ENCODE results near the gene RBP2.

Gene RBP2

DNA sequence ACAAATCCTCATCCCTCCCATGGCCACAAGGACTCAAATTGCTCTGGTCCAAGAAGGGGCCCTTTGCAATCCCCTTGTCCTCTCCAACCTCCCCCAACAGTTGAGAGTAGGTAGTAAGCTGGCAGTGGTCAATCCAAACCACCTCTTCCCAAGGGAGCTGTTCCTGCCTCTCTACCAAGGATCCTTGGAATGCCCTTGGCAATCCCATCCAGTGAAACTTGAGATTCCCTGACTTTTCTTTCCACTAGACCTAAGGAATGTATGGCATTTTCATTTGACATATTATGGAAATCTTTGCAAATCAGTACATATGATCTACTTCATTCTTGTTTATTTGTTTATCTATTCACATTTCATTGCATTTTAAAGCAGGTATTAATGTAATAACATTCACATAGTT lies 4.8 kb upstream of the RBP2 start:
- DNase-seq (ENCODE audit: low spot score), result no peak

DNA sequence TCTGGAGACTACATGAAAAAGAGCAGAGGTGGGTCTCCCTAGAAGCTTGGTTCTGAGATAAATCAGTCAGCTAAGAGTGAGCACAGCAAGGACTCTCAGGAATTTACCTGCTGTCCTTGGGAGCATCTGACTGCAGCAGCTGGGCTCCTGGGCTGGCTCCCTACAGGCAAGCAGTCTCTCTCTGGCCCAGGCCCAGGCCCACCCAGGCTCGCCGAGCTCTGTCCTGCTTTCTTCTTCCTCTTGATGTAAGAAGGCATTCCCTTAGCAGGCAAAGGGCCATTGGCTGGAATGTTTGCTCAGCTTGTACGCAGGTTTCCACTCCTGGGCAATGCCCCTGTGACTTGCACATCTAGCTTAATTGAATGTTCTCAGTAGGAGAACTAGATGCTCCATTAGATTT lies 4.3 kb upstream of the RBP2 start:
- no peak for DNase-seq (ENCODE audit: low spot score)

DNA sequence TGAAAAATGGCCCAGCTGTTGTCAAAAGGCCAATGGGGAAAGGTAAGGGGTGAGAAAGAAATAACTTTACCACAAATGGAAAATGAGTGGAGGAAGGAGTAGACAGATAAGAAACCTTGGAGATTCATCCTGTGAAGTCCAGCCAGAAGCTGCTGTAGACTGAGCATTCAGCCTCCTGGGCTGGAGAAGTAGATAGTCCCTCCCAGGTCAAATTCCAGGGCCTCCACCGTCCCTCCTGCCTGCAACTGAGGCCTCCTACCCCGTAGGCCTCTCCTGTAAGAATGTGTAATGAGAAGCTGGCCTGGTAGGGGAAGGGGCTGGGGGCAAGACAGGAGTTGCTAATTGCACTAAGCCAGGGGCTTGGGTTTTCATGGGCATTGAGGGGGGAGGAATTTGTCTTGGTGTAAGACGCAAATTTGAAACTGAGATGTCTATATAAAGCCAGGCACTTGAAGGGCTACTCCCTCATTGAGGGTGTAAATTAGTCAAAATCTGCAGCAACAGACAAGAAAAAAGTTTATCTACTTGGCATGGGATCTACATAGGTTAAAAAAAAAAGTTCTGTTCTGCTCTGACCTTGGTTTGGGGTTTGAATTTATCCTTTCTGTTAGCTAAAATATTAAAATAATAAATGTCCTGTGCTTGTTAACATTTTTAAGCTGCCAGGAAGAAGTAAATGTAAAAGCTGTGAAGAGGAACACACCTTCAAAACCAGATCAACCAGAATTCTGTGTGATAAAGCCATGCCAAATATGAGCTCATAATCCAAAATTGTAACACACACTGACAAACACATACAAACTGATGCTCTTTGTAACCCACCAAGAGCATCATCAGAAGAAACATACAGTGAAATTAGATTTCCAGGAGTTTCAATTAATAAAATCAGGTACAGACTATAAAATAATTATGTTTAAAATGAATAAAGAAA lies 1.7 kb upstream of the RBP2 start:
- no peak for DNase-seq (ENCODE audit: low spot score)

DNA sequence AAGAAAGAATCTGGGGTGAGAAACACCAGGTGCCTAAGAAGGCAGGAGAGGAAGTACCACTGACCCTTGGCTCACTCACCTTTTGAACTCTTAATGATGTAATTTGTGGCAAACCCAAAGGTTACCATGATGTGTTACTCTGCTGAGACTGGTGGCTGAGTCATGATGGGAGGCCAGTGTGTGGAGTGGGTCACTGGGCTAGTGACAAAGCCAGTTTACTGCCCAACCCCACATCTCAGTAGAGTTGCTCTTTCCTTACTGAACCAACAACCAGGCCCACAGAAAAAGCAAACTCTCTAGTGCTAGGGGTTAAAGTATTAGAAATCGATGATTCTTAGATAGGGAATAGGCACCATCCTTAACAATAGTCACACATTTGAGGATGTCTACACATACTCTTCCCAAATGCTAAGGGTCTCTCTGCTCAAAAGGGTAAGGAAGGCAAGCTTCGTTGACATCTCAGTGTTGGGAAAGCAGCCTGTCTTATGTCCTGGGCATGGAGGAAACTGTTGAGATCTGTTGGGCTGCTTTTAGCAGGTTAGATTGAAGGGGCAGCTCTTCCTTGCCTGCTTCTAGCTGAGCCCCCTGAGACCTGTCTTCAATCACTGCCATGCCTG lies 3.1 kb downstream of the RBP2 start:
- DNase-seq (ENCODE audit: low spot score), result no peak

DNA sequence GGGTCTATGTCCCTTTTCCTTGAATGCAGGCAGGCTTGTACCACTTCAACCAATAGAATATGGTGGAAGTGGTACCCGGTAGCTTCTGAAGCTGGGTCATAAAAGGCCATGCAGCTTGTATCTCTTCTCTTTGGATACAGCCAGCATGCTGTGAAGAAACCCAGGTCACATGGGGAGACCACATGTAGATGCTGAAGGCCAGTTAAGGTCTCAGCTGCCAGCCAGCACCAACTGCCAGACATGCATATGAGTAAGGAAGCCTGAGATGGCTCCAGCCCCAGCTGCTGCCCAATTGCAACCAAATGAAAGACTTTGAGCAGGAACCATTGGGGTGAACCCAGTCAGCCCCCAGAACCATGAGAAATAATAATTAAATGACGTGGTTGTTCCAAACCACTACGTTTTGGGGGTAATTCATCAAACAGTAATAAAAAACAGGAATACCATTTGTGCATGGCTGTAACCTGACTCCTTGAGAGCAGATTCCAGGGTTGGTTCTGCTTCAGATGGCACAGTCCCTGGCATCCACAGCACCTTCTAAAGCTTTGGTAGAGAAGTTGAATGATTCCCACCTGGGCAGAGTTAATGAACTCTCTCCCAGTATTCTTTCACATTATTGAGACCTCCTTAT lies 3.8 kb downstream of the RBP2 start:
- no peak for DNase-seq (ENCODE audit: low spot score)

DNA sequence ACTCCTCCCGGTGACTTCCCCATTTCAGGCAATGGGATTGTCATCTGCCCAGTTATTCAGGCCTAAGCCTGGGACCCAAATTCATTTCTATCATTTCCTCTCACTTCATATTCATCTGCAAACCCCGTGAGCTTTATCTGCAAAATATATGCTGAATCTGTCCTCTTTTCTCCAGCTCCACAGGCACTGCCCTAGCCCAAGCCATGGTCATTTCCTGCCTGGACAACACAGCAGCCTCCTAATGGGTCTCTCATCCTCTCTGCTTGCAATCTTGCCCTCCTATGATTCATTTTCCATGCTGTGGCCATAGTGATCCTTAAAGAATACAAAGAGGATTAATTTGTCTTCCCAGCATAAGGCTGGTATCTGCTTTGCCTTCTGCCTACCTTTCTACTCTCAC lies 6.1 kb downstream of the RBP2 start:
- no peak for DNase-seq (ENCODE audit: low spot score)

DNA sequence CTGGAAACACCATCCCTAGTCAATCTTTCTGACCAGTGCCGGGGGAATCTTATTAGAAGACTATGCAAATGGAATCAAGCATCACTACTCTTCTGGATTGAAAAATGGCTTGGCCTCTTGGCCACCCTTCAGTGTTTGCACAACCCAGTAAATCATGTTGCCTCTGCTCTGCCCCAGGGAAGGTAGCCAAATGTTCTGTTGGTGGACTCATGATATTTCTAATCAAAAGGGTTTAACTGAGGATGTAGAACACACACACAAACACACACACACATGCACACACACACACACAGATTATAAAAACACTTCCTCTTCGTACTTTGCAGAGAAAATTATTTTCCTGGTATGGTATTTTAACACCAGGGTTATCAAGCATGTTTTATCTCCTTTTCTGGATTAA lies 7.9 kb downstream of the RBP2 start:
- no peak for DNase-seq (ENCODE audit: low spot score)

DNA sequence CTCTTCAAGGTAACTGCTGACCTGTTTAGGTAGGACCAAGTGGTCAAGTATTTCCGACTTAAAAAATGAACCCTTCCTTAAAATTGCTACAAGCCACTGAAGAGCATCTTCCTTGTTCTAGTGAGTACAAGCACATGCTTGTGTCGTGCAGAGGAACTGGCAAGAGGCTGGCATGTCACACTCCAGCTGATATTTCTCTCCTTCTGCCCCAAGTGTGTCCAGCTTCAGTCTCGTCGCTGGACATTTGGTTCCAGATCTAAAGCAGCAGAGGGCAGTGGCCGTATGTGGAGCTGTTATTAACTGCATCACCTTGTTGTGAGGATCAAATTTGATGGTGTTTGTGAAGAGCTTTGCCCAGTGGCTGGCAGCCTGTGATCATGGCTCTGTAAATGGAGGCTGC lies 10.0 kb downstream of the RBP2 start:
- DNase-seq (ENCODE audit: low spot score), result no peak

DNA sequence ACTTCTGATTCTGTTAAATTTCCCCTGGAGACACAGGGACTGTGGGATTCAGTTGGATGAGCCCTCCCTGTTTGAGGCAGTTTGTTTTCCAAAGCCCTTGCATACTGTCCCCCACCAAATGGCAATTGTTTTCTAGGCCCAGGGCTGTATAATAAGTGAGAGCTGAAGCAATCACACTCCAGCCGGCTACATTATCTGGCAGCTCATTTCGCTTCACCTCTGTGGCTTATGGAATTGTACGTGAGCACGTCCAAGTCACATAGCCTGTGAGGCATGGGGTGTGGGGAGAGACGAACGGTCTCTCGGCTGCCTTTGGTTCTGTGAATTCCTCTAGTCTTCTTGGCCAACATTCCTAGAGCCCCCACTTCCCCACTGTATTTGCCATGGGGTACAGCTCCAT lies 10.7 kb downstream of the RBP2 start:
- DNase-seq (ENCODE audit: low spot score), result no peak

DNA sequence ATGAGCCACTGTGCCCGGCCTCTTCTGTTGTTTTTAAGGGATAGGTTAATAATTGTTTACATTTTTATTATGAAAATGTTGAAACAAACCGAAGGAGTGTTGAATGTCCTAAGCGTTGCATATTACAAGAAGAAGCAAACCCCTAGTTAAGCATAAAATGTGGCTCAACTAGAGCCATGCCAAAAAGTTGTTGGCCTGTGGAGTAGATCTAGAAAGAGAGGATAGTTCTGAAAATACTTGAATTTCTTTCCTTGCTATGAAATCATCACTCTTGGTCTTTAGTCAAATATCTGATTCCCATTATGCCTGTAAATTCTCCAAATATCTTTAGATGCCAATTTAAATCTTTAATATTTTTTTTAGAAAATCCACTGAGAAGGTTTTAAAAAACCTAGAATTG lies 12.8 kb downstream of the RBP2 start:
- DNase-seq (ENCODE audit: low spot score), result no peak

DNA sequence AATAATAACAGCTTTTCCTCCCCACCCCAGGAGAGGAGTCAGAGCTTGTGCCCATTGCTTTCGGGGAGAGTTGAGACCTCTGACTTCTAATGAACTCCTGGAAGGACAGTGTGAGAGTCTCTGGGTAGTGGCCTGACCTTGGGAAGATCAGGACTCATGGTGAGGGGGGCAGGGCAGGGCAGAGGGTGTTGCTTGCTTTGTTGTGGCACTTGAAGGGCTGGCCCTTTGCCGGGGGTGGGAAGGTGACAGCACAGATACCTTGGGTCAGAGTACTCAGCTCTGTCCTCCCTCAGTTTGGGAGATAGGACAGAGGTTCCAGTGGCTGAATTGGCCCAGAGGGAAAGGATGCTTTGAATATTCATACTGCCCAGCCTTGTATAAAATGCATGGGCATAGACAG lies 15.8 kb downstream of the RBP2 start:
- no peak for DNase-seq (ENCODE audit: low spot score)

DNA sequence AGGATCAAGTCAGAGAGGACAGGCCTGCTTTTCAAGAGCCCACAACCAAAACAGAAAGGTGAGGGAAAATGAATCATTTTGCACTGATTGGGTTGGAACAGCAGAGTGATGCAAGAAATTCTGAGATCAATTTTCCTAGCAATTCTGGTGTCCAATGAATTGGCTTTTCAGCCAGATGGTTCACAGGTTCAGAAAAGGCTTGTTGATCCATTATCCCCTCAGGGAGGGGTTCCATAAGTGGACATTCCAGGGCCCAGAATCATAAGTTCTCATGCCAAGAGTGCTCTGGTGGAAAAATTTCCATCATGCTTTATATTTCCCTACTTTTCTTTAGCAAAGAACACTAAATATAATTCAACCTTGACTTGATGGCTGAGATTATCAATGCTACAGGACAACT lies 16.2 kb downstream of the RBP2 start:
- DNase-seq (ENCODE audit: low spot score), result no peak

DNA sequence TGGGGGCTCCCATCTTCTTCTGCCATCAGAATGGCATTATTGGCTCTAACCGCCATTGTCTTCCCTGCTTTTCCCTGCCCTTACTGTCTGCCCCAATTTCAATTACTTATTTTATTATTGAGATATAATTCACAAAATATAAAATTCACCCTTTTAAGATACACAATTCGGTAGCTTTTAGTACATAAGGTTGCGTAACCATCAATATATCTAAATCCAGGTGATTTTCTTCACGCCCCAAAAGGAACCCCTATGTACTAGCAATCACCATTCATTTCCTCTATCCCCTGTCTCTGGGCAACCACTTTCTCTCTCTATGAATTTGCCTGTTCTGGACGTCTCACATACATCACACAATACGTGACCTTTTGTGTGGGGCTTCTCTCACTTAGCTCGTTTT lies 18.0 kb downstream of the RBP2 start:
- DNase-seq (ENCODE audit: low spot score), result no peak

DNA sequence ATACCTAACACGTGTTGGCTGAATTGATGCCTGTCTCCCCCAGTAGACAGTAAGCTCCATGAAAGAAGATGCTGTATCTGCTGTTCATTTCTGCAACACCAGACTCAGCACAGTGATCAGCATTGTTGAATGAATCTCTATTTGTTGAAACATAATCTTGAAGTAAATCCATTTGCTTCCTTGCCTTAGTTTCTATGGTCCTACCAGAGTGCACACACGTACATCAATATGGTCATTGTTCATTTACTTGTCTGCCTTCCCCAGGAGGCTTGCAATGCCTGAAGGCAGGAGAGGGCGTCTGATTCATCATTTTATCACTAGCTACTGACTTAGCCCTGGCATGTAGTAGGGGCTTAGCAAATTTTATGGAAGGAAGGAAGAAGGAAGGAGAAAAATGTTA lies 19.2 kb downstream of the RBP2 start:
- no peak for DNase-seq (ENCODE audit: low spot score)

DNA sequence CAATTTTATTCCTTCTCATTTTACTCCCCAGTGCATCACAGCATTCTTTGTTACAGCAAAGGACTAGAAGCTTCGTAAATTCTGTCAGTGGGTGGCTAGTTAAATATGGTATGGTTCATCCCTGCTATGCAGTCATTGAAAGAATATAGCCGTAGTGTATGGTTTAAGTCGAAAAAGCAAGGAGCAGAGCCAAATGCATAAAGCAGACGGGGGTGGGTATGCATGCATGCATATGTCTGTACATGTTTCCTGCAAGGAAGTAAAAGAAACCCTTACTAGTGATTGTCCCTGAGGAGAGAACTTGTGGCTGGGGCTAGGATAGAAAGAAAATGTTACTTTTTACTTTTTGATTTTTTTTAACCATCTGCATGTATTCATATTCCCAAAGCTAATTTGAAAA lies 19.9 kb downstream of the RBP2 start:
- no peak for DNase-seq (ENCODE audit: low spot score)

DNA sequence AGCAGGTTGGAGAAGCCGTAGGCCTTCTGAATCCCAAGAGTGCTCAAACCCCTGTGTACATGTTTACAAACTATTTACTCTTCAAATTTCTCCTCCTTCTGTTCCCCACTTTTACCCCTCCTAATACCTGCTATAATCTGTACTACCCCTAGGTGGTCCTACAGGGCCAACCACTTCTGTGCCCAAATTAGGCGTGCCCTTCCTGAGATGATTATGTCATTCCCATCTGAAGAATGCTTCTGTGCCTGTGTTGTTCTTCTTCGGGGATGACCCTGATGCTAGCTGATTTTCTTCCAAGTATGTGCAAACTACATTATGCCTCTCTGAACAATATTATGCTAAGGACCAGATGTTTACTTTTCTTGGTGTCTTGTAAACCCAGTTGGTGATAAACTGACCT lies 20.5 kb downstream of the RBP2 start:
- DNase-seq (ENCODE audit: low spot score), result peak; percentile 5

DNA sequence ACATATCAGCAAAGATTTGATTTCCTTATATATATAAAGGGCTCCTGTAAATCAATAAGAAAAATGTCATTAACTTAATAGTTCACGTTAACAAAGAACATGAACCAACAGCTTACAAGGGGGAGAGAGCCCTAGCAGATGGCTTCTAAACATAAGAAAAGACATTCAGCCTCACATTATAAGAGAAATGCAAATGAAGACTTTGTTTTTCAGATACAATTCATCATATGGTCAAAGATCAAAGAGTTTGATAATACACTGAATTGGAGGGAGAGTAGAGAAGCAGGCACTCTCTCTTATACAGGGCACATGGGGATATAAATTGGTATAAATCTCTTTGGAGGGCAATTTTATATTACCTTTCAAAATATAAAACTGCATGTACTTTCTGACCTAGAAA lies 21.1 kb downstream of the RBP2 start:
- no peak for DNase-seq (ENCODE audit: low spot score)

DNA sequence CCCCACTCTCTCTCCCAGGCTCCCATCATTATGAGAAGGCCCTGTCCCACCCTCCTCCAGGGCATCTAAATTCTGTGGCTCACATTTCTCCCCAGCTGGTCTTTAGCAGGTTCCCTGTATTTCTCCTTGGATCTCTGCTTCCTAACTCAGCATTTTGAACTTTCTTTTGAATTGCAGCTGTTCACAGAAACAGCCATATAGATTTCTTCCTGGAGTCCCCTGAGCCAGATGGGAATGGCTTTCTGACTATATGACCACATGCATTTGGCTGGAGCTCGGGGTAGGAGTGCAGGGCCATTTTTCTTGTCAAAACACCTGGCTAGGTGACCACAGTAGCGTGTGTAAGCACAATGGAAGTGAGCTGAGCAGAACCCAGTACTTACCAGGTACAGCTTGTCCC lies 22.0 kb downstream of the RBP2 start:
- no peak for DNase-seq (ENCODE audit: low spot score)

DNA sequence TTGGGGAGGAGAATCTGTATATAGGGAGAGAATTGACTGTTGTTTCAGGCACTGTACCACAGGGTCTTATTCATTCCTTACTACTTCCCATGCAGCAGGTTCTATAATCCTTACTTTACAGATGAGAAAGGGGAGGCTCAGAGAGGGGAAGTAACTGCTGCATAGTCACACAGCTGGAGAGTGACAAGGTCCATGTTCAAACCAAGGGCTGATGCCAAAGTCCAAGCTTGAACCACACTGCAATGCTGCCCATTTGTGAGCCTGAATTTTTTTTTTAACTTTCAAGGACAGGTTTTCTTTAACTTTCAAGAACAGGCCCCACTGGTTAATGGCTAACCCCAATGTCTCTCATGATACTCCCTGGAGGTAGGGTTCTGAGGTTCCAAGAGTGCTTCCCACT lies 26.2 kb downstream of the RBP2 start:
- no peak for DNase-seq (ENCODE audit: low spot score)

DNA sequence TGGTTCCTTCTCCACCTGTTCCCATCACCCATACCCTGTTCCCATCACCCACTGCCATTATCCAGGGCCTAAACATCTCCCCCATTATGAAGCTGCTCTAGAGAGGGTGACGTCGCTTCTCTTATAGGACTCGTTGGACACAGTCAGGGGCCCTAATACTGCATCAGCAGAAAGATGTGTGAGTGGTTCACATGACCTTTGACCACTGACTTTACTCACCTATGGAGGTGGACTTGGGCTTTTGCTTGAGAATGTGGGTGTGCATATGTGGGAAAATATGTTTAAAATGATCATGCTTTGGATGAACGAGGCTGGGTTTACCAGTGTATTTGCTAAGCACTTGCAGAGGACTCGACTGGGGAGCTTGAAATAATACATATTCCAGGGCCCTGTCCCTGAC lies 26.8 kb downstream of the RBP2 start:
- DNase-seq (ENCODE audit: low spot score), result no peak

DNA sequence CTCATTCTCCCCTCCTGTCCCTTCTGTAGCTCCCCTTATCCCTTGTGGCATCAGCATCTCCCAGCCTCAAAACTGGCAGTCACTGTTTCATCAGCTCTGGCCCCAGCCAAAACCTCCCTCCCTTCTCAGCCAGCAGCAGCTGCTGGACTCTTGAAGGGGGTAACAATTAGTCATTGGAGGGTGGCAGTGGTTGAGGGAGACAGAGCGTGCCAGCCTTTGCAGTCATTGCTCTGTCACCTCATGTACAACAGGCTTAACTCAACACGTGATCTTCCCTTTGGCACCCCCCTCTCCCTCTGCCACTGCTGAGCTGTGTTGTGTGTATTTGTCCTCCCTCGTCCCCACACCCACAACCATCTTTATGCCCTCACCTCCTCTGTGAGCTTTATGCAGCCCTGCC lies 28.2 kb downstream of the RBP2 start:
- DNase-seq (ENCODE audit: low spot score), result no peak

DNA sequence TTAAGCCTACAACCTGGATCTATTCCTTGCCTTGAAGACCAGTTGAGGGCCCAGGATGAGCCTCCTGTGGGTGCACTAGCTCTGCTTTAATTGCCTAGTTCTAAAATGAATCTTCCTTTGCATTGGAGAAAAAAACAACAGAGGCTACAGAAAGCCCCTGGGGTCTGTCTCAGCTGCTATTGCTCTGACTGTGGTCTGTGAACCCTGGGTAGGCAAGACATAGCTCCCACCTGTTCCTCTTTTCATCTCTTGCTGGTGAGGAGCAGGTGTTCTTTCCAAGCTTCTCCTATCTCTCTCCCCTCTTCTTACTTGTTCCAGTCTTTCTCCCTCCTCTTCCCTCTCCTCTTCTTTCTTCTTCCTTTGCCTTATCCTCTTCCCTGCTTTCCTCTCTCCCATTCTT lies 28.8 kb downstream of the RBP2 start:
- DNase-seq (ENCODE audit: low spot score), result no peak

DNA sequence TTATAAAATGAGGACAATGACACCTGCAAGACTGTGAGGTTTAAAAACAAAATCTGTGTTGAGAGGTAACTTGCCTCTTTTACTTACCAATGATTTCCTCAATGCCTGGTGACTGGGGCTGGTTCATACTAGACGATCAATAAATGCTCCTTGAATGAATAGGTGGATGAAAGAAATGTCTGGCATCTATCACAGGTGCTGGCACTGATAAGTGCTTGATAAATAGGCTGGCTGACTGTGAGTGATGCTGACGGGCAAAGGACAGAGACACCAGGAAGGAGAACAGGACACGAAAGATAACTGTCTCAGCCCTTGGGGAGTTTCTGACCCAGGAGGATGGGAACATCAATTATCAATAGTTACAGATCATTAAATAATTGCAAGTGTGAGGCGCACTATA lies 31.9 kb downstream of the RBP2 start:
- DNase-seq (ENCODE audit: low spot score), result no peak

Data from SK-N-DZ (cell line).